Activated T-helper 17 cell treated with anti-CD3 and anti-CD28 coated beads, Interleukin-2, amount 50 U/mL, for 72 hours (primary cell): ENCODE measurements around the gene TMEM135. TPM values are rescaled to one million over a fixed set of nuclear protein-coding genes. Genes with fewer than 3 reads are reported as not detected.

Source experiments
- ATAC-seq: fragments of 150-1000 bp; cut with Tn5 transposase; replicated peaks from 2 replicates; pipeline ENCODE4 v1.10.0; 2021; ENCODE audit warnings: mild to moderate bottlenecking, moderate library complexity
- H3K27ac Mint-ChIP-seq: one replicate; pipeline ENCODE4 v1.8.0; 2022; ENCODE audit warnings: mixed read lengths
- H3K27me3 Mint-ChIP-seq: one replicate; pipeline ENCODE4 v1.8.0; 2022; ENCODE audit warnings: mixed read lengths
- H3K36me3 Mint-ChIP-seq: one replicate; pipeline ENCODE4 v1.8.0; 2022; ENCODE audit warnings: low read depth, mild to moderate bottlenecking, mixed read lengths
- H3K4me1 Mint-ChIP-seq: one replicate; pipeline ENCODE4 v1.8.0; 2022; ENCODE audit warnings: mixed read lengths
- H3K4me3 Mint-ChIP-seq: one replicate; pipeline ENCODE4 v1.8.0; 2022; ENCODE audit warnings: mild to moderate bottlenecking, mixed read lengths
- H3K9me3 Mint-ChIP-seq: one replicate; pipeline ENCODE4 v1.8.0; 2022; ENCODE audit warnings: mixed read lengths
- total RNA-seq, 2 donors: library from RNA; stranded (reverse); gene quantifications; one replicate each; pipeline ENCODE4 v1.2.3, GENCODE V29; 2022

Gene TMEM135
- total RNA-seq, 2 donors from 2014 or later, result 19.8 to 34.7 TPM

DNA sequence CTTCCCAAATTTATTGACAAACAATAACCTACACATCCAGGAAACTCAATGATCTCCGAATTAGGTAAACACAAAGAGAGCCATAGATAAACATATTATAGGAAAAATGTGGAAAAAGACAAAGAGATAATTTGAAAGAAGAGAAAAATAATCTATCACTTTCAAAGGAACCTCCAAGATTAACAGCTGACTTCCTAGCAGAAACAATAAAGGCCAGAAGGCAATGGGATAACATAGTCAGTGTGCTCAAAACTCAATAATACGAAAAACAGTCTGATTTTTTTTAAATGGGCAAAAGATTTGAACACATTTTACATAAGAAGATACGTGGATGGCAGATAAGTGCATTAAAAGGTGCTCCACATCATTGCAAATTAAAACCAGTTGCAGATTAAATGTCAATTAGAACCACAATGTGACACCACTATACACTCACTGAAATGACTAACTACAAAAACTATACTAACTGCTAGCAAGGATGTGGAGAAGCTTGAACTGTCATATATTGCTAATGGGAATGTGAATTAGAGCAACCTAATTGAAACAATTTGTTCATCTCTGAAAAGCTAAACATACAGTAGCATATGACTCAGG, 300.4 kb downstream of the TMEM135 start:
- Mint-ChIP-seq H3K4me1 (no peaks in the 10 kb centered on the region), H3K27ac (no peak overlapping the region)
- ATAC-seq, result no peak

DNA sequence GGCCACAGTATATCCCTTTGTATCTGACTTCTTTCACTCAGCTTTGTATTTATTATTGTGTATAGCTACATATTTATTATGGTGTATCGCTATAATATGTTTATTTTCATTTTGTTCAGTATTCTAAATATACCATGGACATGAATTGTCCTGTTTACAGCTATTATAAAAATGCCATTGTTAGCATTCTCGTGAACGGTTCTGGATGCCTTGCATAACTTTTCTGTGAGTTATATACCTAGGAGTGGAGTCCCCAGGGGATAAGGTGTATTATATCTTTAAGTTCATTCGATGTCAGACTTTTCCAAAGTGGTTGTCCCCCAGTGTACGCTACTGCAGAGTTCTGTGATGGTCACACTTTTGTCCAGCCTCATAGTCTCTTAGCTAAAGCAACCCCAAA, 301.7 kb downstream of the TMEM135 start:
- no peaks in the 10 kb centered on the region for H3K27me3 Mint-ChIP-seq
- H3K4me3 Mint-ChIP-seq, result no peak overlapping the region
- no peak for ATAC-seq
- H3K4me1 Mint-ChIP-seq, result no peaks in the 10 kb centered on the region
- H3K36me3 Mint-ChIP-seq, result no peaks in the 10 kb centered on the region
- H3K9me3 Mint-ChIP-seq, result peaks cover 12% of the 10 kb centered on the region
- H3K27ac Mint-ChIP-seq, result no peak overlapping the region

More for the DNA sequence above, 300.4 kb downstream of the TMEM135 start:
- no peaks in the 10 kb centered on the region for H3K27me3 Mint-ChIP-seq
- no peaks in the 10 kb centered on the region for H3K36me3 Mint-ChIP-seq
- H3K4me3 Mint-ChIP-seq, result no peak overlapping the region
- H3K9me3 Mint-ChIP-seq, result peaks cover 12% of the 10 kb centered on the region

DNA sequence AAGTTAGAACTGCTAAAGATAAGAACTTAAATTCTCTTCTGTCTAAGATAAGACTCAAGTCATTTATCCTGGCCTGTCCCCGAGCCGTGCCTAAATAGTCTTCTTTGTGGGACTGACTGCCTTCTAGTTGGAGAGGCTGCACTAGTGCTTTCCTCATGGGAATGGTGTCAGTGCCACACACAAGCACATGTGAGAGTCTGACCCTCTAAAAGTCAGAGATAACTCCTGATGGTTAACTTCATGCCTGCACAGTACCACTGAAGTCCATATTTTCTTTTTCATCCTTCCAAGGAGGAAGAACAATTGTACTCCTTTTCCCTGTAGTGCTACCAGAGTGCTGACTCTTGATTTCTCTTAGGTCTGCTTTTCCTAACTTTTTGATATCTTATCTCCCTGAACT, 309.7 kb downstream of the TMEM135 start:
- ATAC-seq, result no peak
- Mint-ChIP-seq H3K36me3 (no peaks in the 10 kb centered on the region), H3K27me3 (peaks cover 7% of the 10 kb centered on the region), H3K9me3 (no peaks in the 10 kb centered on the region), H3K4me3 (no peak overlapping the region), H3K27ac (no peak overlapping the region), H3K4me1 (no peaks in the 10 kb centered on the region)

DNA sequence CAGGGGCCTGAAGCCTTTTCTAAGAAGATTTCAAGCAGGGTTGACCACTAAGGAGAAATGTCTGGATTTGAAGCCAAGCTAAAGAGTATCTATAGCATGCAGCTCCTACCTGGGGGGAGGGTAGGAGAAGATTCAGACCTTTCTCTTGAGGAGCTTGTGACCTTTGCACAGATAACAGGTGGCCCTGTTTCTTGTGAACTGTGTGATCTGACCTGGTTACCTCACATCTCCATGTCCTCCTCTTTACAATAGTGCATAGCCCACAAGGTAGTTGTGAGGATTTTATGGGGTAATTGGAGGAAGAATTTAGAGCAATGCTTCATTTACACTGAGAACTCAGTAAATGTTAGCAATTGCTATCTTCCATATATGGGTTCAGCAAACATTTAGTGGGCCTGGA, 310.1 kb downstream of the TMEM135 start:
- Mint-ChIP-seq H3K36me3 (no peaks in the 10 kb centered on the region), H3K27me3 (peaks cover 8% of the 10 kb centered on the region), H3K4me1 (no peaks in the 10 kb centered on the region), H3K4me3 (no peak overlapping the region), H3K27ac (no peak overlapping the region), H3K9me3 (no peaks in the 10 kb centered on the region)
- ATAC-seq, result no peak

DNA sequence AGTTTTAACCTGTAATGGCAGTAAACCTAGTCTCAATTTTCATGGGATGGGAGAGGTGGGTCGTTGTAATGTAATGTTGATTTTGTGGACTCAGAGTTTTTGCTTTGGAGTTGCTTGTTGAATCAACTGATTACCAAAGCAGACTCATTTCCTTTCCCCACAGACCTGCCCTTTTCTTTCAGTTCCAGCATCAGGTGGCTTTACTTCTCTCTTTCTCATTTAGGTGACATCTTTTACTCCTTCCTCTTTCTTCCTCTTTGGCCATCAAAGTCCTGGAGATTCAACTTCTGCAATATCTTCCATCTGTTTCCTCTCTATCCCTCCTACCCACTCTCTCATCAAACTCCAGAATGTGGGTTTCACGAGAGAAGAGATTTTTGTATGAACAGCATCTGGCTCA, 313.9 kb downstream of the TMEM135 start:
- no peak for ATAC-seq
- Mint-ChIP-seq H3K9me3 (no peaks in the 10 kb centered on the region), H3K27me3 (peaks cover 8% of the 10 kb centered on the region), H3K36me3 (no peaks in the 10 kb centered on the region), H3K27ac (no peak overlapping the region), H3K4me1 (no peaks in the 10 kb centered on the region), H3K4me3 (no peak overlapping the region)

DNA sequence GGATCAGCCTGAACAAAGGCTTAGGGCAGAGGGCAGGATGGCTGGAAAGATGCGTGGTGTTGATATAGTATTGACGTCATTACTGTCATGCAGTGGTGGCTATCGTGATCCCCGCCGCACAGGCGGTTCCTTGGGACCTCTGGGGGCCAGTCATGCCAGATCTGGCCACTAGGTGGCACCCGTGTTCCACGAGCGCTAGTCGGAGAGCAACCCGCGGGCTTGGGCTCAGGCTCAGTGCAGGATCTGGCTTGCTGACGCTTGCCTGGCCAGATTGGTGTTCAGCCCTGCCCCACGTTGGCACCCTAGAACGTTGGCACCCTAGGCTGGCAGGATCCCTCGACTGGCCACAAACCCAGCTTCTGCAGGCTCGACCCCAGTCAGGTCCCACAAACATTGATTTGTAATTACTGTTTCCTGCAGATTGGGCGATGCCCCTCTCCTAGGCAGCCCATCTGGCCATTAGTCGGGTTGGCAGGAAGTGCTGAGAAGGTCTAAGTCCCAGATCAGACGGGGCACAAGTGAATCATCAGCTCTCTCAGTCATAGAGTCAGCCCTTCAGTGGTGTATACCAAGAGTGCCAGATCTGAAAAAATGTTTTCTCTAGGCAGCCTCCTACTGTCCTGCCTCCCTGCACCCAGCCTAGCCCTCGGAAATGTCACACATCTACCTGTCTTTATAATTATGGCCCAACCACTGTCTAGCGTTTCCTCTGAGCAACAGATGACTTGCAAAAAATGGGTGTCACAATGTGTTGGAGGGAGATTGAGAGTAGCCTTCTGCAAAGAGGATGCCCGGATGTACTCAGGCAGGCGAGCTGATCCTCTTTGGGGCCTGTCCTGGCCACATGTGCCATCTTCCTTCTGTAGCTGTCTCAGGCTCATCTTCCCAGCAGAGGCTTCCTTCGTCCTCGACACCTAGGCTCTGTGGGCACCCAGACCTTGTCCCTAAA, 315.3 kb downstream of the TMEM135 start:
- no peaks in the 10 kb centered on the region for H3K4me1 Mint-ChIP-seq
- peaks cover 8% of the 10 kb centered on the region for H3K27me3 Mint-ChIP-seq
- peak; percentile 91 for ATAC-seq
- no peaks in the 10 kb centered on the region for H3K9me3 Mint-ChIP-seq
- H3K36me3 Mint-ChIP-seq, result no peaks in the 10 kb centered on the region
- H3K4me3 Mint-ChIP-seq, result peak overlapping the region; percentile 1
- no peak overlapping the region for H3K27ac Mint-ChIP-seq

DNA sequence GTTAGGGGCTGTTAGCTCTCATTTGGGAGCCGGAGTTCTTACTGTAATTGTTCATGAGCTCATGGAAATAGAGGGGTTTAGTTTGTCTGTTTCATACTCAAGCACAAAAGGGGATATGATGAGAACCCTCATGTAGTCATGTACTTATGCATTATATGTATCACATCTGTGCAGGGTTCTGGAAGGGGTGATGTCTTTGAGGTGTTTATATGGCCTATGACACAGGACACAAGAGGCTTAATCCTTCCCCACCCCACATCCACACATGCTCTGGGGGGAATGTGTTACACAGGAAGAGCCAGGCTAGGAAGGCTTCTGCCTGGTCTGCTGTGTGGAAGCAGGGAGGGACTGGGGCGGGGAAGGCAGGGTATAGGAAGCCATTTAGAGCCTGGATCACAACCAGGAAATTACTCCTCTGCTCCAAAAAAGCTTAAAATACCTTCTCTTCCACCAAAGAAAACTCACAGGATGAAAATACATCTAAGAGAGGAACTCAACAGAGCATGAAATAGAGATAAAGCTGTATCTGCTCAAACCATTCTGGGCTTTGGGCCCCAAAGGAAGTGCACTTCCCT, 316.1 kb downstream of the TMEM135 start:
- H3K4me1 Mint-ChIP-seq, result no peaks in the 10 kb centered on the region
- no peak overlapping the region for H3K4me3 Mint-ChIP-seq
- no peak for ATAC-seq
- peaks cover 8% of the 10 kb centered on the region for H3K27me3 Mint-ChIP-seq
- no peaks in the 10 kb centered on the region for H3K9me3 Mint-ChIP-seq
- H3K27ac Mint-ChIP-seq, result no peak overlapping the region
- H3K36me3 Mint-ChIP-seq, result no peaks in the 10 kb centered on the region

DNA sequence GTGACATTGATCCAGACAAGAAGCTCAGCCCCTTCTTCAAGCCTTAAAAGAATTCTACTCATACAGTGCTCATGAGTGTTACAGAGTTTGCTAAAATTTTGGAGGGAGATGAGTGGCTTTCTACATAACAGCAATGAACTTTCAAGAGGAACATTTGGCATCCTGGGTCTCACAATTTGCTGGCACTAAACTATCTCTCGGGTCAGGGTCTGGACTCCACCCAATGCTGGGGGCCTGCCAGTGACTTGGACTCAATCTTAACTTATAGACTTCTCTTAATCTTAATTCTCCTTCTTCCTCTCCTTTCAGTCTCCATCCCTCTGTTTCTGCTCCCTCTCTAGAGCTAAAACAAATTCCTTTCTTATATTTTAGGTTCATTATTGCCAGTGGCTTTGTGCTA, 317.9 kb downstream of the TMEM135 start:
- H3K4me3 Mint-ChIP-seq, result no peak overlapping the region
- ATAC-seq, result no peak
- H3K4me1 Mint-ChIP-seq, result no peaks in the 10 kb centered on the region
- H3K9me3 Mint-ChIP-seq, result no peaks in the 10 kb centered on the region
- no peak overlapping the region for H3K27ac Mint-ChIP-seq
- H3K27me3 Mint-ChIP-seq, result peaks cover 8% of the 10 kb centered on the region
- no peaks in the 10 kb centered on the region for H3K36me3 Mint-ChIP-seq

DNA sequence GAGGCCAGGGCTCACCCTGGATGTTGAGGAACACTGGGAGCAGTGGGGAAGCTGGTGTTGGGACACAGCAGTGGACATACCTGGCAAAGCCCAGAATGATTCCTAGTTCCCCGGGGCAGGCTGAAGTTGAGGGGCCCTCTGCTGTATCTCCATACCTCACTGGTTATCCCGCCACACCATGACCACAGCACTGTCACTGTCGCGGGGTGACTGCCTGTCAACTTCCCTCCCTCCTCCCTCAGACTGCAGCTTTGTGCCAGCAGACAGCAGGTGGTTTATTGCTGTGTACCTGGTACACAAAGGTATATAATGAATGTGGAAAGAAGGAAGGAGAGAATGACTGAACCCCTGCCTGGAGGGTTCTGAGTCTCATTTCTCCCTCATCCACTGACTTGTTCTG, 318.7 kb downstream of the TMEM135 start:
- no peaks in the 10 kb centered on the region for H3K9me3 Mint-ChIP-seq
- H3K27me3 Mint-ChIP-seq, result peaks cover 8% of the 10 kb centered on the region
- no peaks in the 10 kb centered on the region for H3K4me1 Mint-ChIP-seq
- H3K36me3 Mint-ChIP-seq, result no peaks in the 10 kb centered on the region
- no peak for ATAC-seq
- H3K4me3 Mint-ChIP-seq, result no peak overlapping the region
- H3K27ac Mint-ChIP-seq, result no peak overlapping the region

DNA sequence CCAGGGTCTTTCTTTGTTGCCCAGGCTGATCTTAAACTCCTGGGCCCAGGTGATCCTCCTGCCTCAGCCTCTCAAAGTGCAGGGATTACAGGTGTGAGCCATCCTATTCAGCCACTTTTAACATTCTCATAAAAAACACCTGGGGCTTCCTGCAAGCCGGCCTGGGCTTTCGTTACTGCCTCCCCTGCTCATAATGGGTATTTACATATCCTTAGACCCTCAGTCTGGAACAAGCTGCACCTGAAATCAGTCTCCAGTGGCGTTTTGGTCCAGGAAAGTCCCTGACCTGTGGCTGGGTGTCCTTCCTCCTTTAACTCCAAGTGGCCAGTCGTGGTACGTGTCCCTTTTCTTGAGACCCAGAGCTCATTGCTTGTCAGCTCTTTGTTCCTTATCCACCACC, 320.7 kb downstream of the TMEM135 start:
- H3K36me3 Mint-ChIP-seq, result no peaks in the 10 kb centered on the region
- no peaks in the 10 kb centered on the region for H3K9me3 Mint-ChIP-seq
- H3K4me1 Mint-ChIP-seq, result no peaks in the 10 kb centered on the region
- H3K4me3 Mint-ChIP-seq, result no peak overlapping the region
- ATAC-seq, result no peak
- H3K27ac Mint-ChIP-seq, result no peak overlapping the region
- H3K27me3 Mint-ChIP-seq, result no peaks in the 10 kb centered on the region

DNA sequence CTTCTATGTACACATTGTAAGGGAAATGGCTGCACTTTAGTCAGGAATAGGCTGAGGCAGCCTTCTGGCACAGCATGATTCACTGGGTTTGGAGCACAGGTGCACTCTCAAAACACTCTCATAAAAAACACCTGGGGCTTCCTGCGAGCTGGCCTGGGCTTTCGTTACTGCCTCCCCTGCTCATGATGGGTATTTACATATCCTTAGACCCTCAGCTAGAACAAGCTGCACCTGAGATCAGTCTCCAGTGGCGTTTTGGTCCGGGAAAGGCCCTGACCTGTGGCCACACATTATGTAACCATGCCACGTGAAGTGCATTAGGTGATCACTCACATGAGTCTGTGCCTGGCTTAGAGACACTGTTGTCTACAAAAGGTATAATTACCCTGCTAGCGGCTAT, 321.7 kb downstream of the TMEM135 start:
- Mint-ChIP-seq H3K27me3 (no peaks in the 10 kb centered on the region), H3K9me3 (no peaks in the 10 kb centered on the region), H3K36me3 (no peaks in the 10 kb centered on the region), H3K27ac (no peak overlapping the region), H3K4me1 (no peaks in the 10 kb centered on the region), H3K4me3 (no peak overlapping the region)
- ATAC-seq, result no peak

DNA sequence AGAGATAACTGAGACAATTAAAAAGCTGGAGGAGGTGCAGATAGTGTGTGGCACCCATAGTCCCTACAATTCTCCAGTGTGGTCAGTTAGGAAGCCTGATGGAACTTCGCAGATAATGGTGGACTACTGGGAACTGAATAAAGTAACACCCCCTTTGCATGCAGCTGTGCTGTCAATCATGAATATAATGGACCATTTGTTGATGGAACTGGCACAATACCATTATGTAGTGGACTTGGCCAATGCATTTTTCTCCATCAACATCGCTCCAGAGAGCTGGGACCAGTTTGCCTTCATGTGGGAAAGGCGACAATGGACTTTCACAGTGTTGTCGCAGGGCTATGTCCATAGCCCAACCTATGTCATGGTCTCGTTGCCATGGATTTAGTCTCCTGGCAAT, 324.2 kb downstream of the TMEM135 start:
- H3K36me3 Mint-ChIP-seq, result no peaks in the 10 kb centered on the region
- no peaks in the 10 kb centered on the region for H3K9me3 Mint-ChIP-seq
- H3K4me3 Mint-ChIP-seq, result no peak overlapping the region
- H3K27ac Mint-ChIP-seq, result no peak overlapping the region
- H3K27me3 Mint-ChIP-seq, result no peaks in the 10 kb centered on the region
- H3K4me1 Mint-ChIP-seq, result no peaks in the 10 kb centered on the region
- no peak for ATAC-seq

DNA sequence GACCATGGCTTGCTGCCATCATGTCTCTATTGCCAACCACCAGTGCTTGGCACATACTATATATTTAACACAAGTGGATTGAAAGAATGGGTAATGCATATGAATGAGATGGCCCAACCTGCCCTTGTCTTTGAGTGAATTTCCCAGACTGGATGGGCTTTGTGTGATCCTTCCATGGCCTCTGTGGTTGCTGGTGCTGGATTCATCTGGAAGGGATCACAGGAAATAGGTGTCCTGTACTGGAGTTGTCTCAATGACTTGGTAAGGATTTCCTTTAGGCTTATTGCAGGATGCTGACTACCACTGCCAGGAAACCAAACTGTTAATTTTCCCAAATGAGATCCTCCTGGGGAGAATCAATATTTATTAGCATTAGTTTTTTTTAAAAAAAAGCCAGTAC, 328.6 kb downstream of the TMEM135 start:
- H3K27ac Mint-ChIP-seq, result no peak overlapping the region
- no peak for ATAC-seq
- peaks cover 10% of the 10 kb centered on the region for H3K27me3 Mint-ChIP-seq
- H3K9me3 Mint-ChIP-seq, result no peaks in the 10 kb centered on the region
- H3K36me3 Mint-ChIP-seq, result no peaks in the 10 kb centered on the region
- no peaks in the 10 kb centered on the region for H3K4me1 Mint-ChIP-seq
- no peak overlapping the region for H3K4me3 Mint-ChIP-seq

DNA sequence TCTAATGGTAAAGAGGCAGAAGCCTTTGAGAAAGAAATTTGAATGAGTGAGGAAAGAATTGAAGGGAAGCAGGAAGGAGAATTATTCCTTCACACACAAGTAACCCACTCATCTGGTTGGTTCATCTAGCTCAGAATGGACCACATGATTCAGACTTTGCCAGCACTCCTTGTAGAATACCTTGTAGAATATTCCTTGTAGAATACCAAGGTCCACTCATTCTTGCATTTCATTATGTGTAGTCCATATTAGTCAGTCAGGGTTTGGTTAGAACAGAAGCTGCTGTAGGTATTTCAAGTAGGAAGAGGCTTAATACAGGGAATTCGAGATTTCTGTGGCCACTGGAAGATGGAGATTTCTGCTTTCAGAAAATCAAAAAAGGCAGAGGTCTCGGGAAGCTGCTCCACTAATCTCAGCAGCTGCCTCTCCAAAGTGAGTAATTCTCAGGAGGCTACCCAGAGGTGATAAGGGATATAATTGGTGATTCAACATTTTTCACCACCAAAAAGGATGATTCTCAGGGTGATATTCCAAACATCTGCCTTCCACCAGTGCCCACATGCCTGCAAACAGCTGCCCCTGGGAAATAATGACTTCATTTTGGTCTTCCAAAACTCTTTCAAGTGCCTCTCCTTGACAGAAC, 329.1 kb downstream of the TMEM135 start:
- H3K4me1 Mint-ChIP-seq, result no peaks in the 10 kb centered on the region
- no peaks in the 10 kb centered on the region for H3K36me3 Mint-ChIP-seq
- ATAC-seq, result no peak
- no peak overlapping the region for H3K4me3 Mint-ChIP-seq
- peaks cover 10% of the 10 kb centered on the region for H3K27me3 Mint-ChIP-seq
- H3K27ac Mint-ChIP-seq, result no peak overlapping the region
- H3K9me3 Mint-ChIP-seq, result no peaks in the 10 kb centered on the region
